K562 (cell line): ENCODE measurements around the gene WDFY2. TPM values are rescaled to one million over a fixed set of nuclear protein-coding genes. Genes with fewer than 3 reads are reported as not detected.

Experiments used
- ATAC-seq: fragments of 200-7000 bp; cut with Tn5 transposase; 3 replicates; pipeline ENCODE4 v1.9.1; 2020; ENCODE audit warnings: moderate library complexity
- BruUV-seq: library from RNA; stranded (reverse); fragments of 400-500 nt; replicated peaks from 2 replicates; lab custom pipeline; 2021; lab: Mats Ljungman, UMichigan
- CTCF ChIA-PET: fragments of 300-600 bp; formaldehyde crosslinking; extraction: SDS; loops from one replicate; lab custom pipeline; 2021; ENCODE audit warnings: low intra/inter-chr PET ratio; lab: Yijun Ruan, JAX
- POLR2A ChIA-PET: fragments of 300-600, 350-650 bp; sonication (Branson Sonifier 250); formaldehyde crosslinking; extraction: SDS; loops from one replicate; lab custom pipeline; 2021; ENCODE audit warnings: antibody characterized with exemption, inconsistent platforms; lab: Yijun Ruan, JAX
- DNase-seq, 4 experiments: peaks; one replicate each; pipeline versions ENCODE4 v3.0.0 to v3.0.0-alpha.2; 2011 to 2018; ENCODE audit warnings: low spot score in 3 of 4, mixed read lengths in 3 of 4; ENCODE audit errors: extremely low read depth in 1 of 4
- FAIRE-seq: peaks from 2 replicates; lab custom pipeline; 2011; peaks lifted over from hg19 to GRCh38; lab: Jason Lieb, UNC
- H2AFZ ChIP-seq: 2 replicates; pipeline ENCODE4 v1.6.0; 2011; ENCODE audit warnings: low read depth, low read length, control low read depth, inconsistent platforms
- H3K27ac ChIP-seq: fragments of 200-600 bp; 3 replicates; pipeline ENCODE4 v1.8.0; 2011; ENCODE audit warnings: low read depth, mild to moderate bottlenecking, control low read depth, inconsistent platforms, low read length, moderate library complexity, mixed read lengths; ENCODE audit errors: extremely low read depth
- H3K27me3 ChIP-seq, 2 experiments: fragments of 300-600 bp in 1 of 2; 2 replicates in 1 of 2; 3 replicates in 1 of 2; pipeline versions ENCODE4 v1.6.0 to v1.8.0; 2011; ENCODE audit warnings: inconsistent platforms in 2 of 2, low read length in 2 of 2, mild to moderate bottlenecking in 1 of 2, mixed read lengths in 1 of 2, moderate library complexity in 1 of 2; ENCODE audit not compliant: control insufficient read depth in 2 of 2, insufficient read depth in 2 of 2
- H3K36me3 ChIP-seq: fragments of 300-600 bp; 3 replicates; pipeline ENCODE4 v1.8.0; 2011; ENCODE audit warnings: mild to moderate bottlenecking, low read length, inconsistent platforms; ENCODE audit not compliant: control insufficient read depth, insufficient read depth
- H3K4me1 ChIP-seq, 2 experiments: fragments of 200-600 bp in 1 of 2; replicated peaks in 1 of 2; 2 replicates in 1 of 2; 3 replicates in 1 of 2; pipeline versions ENCODE4 v1.5.1 to v1.8.0; 2011; ENCODE audit warnings: inconsistent platforms in 2 of 2, low read length in 2 of 2, mild to moderate bottlenecking in 1 of 2, mixed read lengths in 1 of 2, moderate library complexity in 1 of 2; ENCODE audit not compliant: control insufficient read depth in 2 of 2, insufficient read depth in 2 of 2
- H3K4me2 ChIP-seq: 2 replicates; pipeline ENCODE4 v1.6.1; 2011; ENCODE audit warnings: low read length, control low read depth, inconsistent platforms, mixed read lengths; ENCODE audit not compliant: insufficient read depth
- H3K4me3 ChIP-seq: fragments of 200-600 bp; sonication (generic), shearing (Covaris generic); 2 replicates; pipeline ENCODE4 v1.5.1; 2016; ENCODE audit warnings: control low read depth, inconsistent platforms
- H3K79me2 ChIP-seq: fragments of 200-600 bp; 3 replicates; pipeline ENCODE4 v1.8.0; 2011; ENCODE audit warnings: low read length, inconsistent platforms; ENCODE audit not compliant: control insufficient read depth, insufficient read depth
- H3K9ac ChIP-seq, 2 experiments: 2 replicates each; pipeline versions ENCODE4 v1.6.0 to v1.6.1; 2011; ENCODE audit warnings: low read depth in 2 of 2, low read length in 2 of 2, control low read depth in 1 of 2, inconsistent platforms in 1 of 2, mild to moderate bottlenecking in 1 of 2, mixed read lengths in 1 of 2; ENCODE audit not compliant: insufficient read depth in 1 of 2
- H3K9me1 ChIP-seq: one replicate; pipeline ENCODE4 v1.6.0; 2011; ENCODE audit warnings: inconsistent platforms, mild to moderate bottlenecking, low read length, moderate library complexity; ENCODE audit not compliant: control insufficient read depth, insufficient read depth
- H3K9me3 ChIP-seq: replicated peaks from 2 replicates; pipeline ENCODE4 v1.5.1; 2011; ENCODE audit warnings: low read depth, low read length, inconsistent platforms; ENCODE audit not compliant: control insufficient read depth, insufficient read depth
- H4K20me1 ChIP-seq: replicated peaks from 2 replicates; pipeline ENCODE4 v1.6.1; 2011; ENCODE audit warnings: low read length, inconsistent platforms, mixed read lengths; ENCODE audit not compliant: control insufficient read depth, insufficient read depth
- BMI1 ChIP-seq: fragments of 150-350 bp; IDR thresholded peaks from 2 replicates; pipeline ENCODE4 v1.6.1; 2014; ENCODE audit warnings: low read length
- CREB1 ChIP-seq, 2 experiments: sonication (generic) in 1 of 2; formaldehyde crosslinking in 1 of 2; IDR thresholded peaks; 2 replicates each; pipeline versions ENCODE4 v1.6.1 to v1.8.0; 2012 to 2022; ENCODE audit warnings: inconsistent platforms in 1 of 2, mild to moderate bottlenecking in 1 of 2, missing genetic modification reagents in 1 of 2, moderate library complexity in 1 of 2
- ESRRA ChIP-seq: fragments of 450-650 bp; IDR thresholded peaks from 2 replicates; pipeline ENCODE4 v1.6.1; 2014; ENCODE audit warnings: low read depth, mild to moderate bottlenecking, moderate library complexity, borderline replicate concordance
- MITF ChIP-seq: IDR thresholded peaks from 2 replicates; pipeline ENCODE4 v1.6.1; 2014; ENCODE audit warnings: antibody characterized with exemption
- NCOA1 ChIP-seq: fragments of 450-650 bp; IDR thresholded peaks from 2 replicates; pipeline ENCODE4 v1.6.1; 2016; ENCODE audit warnings: low read depth
- NFYB ChIP-seq: IDR thresholded peaks from 2 replicates; pipeline ENCODE4 v1.6.1; 2011; ENCODE audit warnings: mild to moderate bottlenecking, moderate library complexity; ENCODE audit not compliant: insufficient read length; ENCODE audit errors: extremely low read depth
- NR0B1 ChIP-seq: fragments of 450-650 bp; IDR thresholded peaks from one replicate; pipeline ENCODE4 v1.6.1; 2018; ENCODE audit warnings: mild to moderate bottlenecking, moderate library complexity; ENCODE audit not compliant: partially characterized antibody
- NR2F6 ChIP-seq: fragments of 450-650 bp; formaldehyde crosslinking; IDR thresholded peaks from 2 replicates; pipeline ENCODE4 v1.4.0; 2020; ENCODE audit warnings: mild to moderate bottlenecking
- NUFIP1 ChIP-seq: fragments of 450-650 bp; IDR thresholded peaks from 2 replicates; pipeline ENCODE4 v1.6.1; 2018; ENCODE audit not compliant: partially characterized antibody
- PRMT5 ChIP-seq: sonication (generic); formaldehyde crosslinking; IDR thresholded peaks from 2 replicates; pipeline ENCODE4 v1.5.0; 2020; ENCODE audit warnings: missing genetic modification reagents
- SMAD3 ChIP-seq: fragments of 450-650 bp; formaldehyde crosslinking; conservative IDR thresholded peaks from 2 replicates; pipeline ENCODE4 v1.4.0; 2020; ENCODE audit warnings: mild to moderate bottlenecking
- SMARCC2 ChIP-seq: fragments of 450-650 bp; IDR thresholded peaks from 2 replicates; pipeline ENCODE4 v1.6.1; 2017; ENCODE audit warnings: antibody characterized with exemption, moderate library complexity, mild to moderate bottlenecking, low read depth
- ZBTB17 ChIP-seq: fragments of 450-650 bp; formaldehyde crosslinking; IDR thresholded peaks from 2 replicates; pipeline ENCODE4 v1.4.0; 2020; ENCODE audit warnings: mild to moderate bottlenecking
- ZNF431 ChIP-seq: sonication (generic); formaldehyde crosslinking; IDR thresholded peaks from 2 replicates; pipeline ENCODE4 v1.8.0; 2022; ENCODE audit warnings: mild to moderate bottlenecking, missing genetic modification reagents
- WGBS: fragments of 100-300 bp; shearing (Covaris generic); methylation state at CpG from one replicate; pipeline ENCODE4 v1.1.6; 2016; ENCODE audit warnings: low coverage, mixed read lengths; ENCODE audit not compliant: insufficient coverage; ENCODE audit errors: missing lambda C conversion rate; 5-methylcytosine and 5-hydroxymethylcytosine counted together
- in situ Hi-C: fragments of 300-500 bp; cut with MboI; formaldehyde crosslinking; loops from 4 replicates; pipeline ENCODE4 v1.15.0; 2018; ENCODE audit warnings: inconsistent platforms, mixed read lengths
- intact Hi-C: fragments of 100-400 bp; cut with micrococcal nuclease; formaldehyde crosslinking; loops from 2 replicates; pipeline ENCODE4 v1.14.2; 2022
- polyA plus RNA-seq, 8 experiments: library from polyadenylated mRNA; depleted of rRNA in 4 of 8; stranded (reverse) in 5 of 8; unstranded in 3 of 8; fragments of >200 nt; fragmentation: Nextera tagmentation in 2 of 8; fragmentation: Illumina TruSeq in 1 of 8; extraction: Ambion mirVana in 2 of 8; extraction: Trizol in 1 of 8; gene quantifications; 2 replicates each; pipeline versions ENCODE4 v1.2.1 to v1.2.3, GENCODE V29; 2011 to 2014; ENCODE audit warnings: inconsistent platforms in 1 of 8, missing spikeins in 1 of 8
- total RNA-seq, 7 experiments: library from RNA; depleted of rRNA in 6 of 7; stranded (reverse); fragments of >200 nt in 6 of 7; fragmentation: Illumina TruSeq in 2 of 7; extraction: Trizol in 2 of 7; gene quantifications; 2 replicates each; pipeline versions ENCODE4 v1.2.1 to v1.2.3, GENCODE V29; 2011 to 2021; ENCODE audit warnings: low replicate concordance in 1 of 7

The WDFY2 gene
- total and polyA plus RNA-seq, 9 of the 15 experiments (the other 6 are each of a cell fraction or from before 2014, with no cell fraction given) = 0.66 to 6.4 (median 4.4) TPM

DNA sequence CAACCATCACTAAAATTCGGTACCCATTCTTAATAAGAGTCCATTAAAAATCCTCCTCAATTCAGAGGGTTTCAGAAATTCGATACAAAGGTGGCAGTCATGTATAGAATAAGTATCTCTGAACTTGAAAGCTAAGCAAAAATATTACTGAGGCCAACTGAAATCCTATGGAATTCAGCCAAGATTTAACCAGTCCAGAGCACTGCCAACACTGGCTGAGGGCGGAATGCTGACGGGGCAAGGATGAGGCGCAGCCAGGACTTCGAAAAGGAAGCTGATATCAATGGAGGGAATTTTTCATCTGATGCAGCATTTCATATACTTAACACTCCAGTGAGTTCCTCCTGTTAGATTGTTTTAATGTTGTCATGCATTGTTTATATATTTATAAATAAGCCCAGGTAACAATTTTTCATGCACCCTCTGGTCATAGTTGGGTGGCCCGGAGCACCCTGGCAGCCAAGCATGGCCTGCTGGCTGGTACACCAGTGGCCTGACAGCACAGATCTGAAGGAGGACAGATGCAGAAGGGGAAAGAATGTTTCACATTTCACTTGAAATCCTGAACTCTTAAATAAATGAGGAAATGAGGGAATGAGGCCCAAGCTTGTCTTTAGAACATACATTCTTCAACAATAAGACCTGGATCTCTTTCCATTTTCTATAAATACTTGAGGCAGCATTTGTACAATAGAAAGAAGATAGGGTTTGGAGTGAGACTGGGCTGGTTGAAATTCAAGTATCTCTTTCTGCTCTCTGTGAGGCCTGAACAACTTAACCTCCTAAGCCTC lies 41.5 kb downstream of the WDFY2 start (continued):
- no peak for TF ChIP-seq ZBTB17 (CRISPR knock-in tag)
- no peak for TF ChIP-seq CREB1 (IDR thresholded peaks at IDR 0.05)
- TF ChIP-seq CREB1 (CRISPR knock-in tag; IDR thresholded peaks at IDR 0.05) = no peak
- no peak for TF ChIP-seq PRMT5
- TF ChIP-seq SMAD3 (CRISPR knock-in tag) = no peak
- TF ChIP-seq NCOA1 = no peak

GRCh38 chr13:51626749-51627148 lies 42.5 kb downstream of the WDFY2 start:
- CTCF ChIA-PET = no interaction called here
- H3K4me3 ChIP-seq = no peak overlapping the region
- no peaks in the 10 kb centered on the region for H3K27me3 ChIP-seq
- TF ChIP-seq NR0B1 (no peak), NUFIP1 (no peak), NFYB (no peak), ZNF431 (CRISPR knock-in tag) (no peak), NR2F6 (CRISPR knock-in tag) (no peak), BMI1 (no peak), SMARCC2 (no peak), MITF (no peak), ESRRA (no peak)
- no peak overlapping the region for H2AFZ ChIP-seq
- no peaks in the 10 kb centered on the region for H3K9me1 ChIP-seq
- BruUV-seq = no TSS peak
- 76% methylated on average over 3 of the region's 3 CpGs for WGBS
- H3K9me3 ChIP-seq = no peaks in the 10 kb centered on the region
- intact Hi-C loops = no loop called here
- H4K20me1 ChIP-seq = no peaks in the 10 kb centered on the region
- no peak overlapping the region for H3K27ac ChIP-seq
- POLR2A ChIA-PET = no interaction called here
- H3K79me2 ChIP-seq = no peaks in the 10 kb centered on the region
- H3K4me2 ChIP-seq = no peak overlapping the region
- ATAC-seq (no peak), FAIRE-seq (no peak), DNase-seq (no peak)
- in situ Hi-C loops = no loop called here
- H3K4me1 ChIP-seq = peaks cover 4 to 7% of the 10 kb centered on the region in 2 experiments; a peak in 4 of 5 replicates
- no peaks in the 10 kb centered on the region for H3K36me3 ChIP-seq
- H3K9ac ChIP-seq = no peak overlapping the region
